Left colon (tissue), 2 donors: ENCODE results near the gene AP1S2. TPM values are rescaled to one million over a fixed set of nuclear protein-coding genes. Genes with fewer than 3 reads are reported as not detected.
A peak's percentile ranks its signal among the peaks of the same experiment; 100 is the strongest.
"Not testable (repeated sequence)": the region's sequence is repeated elsewhere in the genome, so short reads cannot be mapped to it uniquely, and the experiment has no call there.

Experiments used
- ATAC-seq: fragments of 200-7000 bp; cut with Tn5 transposase; one replicate; pipeline ENCODE4 v1.9.1; 2020; ENCODE audit warnings: mild to moderate bottlenecking, moderate library complexity
- DNase-seq, 2 donors: peaks; one replicate each; pipeline ENCODE4 v3.0.0-alpha.2; 2020
- intact Hi-C, 2 donors: fragments of 100-400 bp; cut with DNase I in 1 of 2; cut with micrococcal nuclease in 1 of 2; formaldehyde crosslinking; loops; one replicate each; pipeline versions ENCODE4 v1.11.2 to v1.14.0; 2022; cut with DNase I, micrococcal nuclease
- long read RNA-seq: library from polyadenylated mRNA; unstranded; transcript quantifications from one replicate; pipeline ENCODE4 v2.0.0, GENCODE V29; 2021
- total RNA-seq, 2 donors: library from RNA; stranded (reverse); fragmentation: NEBNext Ultra II Directional; extraction: Animal tissue kit (Norgen Biotek cat#: 25700); gene quantifications; one replicate each; pipeline ENCODE4 v1.2.1, GENCODE V29; 2021
- donor health status: DM: no; HTN: no; CAD: no.
- donor health status: DM: yes; HTN: yes; CAD: no.

Gene AP1S2
- 10 to 100 TPM in 1 of 2 donors, 1 to 10 TPM in 1; 9.2 to 23.7 TPM for total RNA-seq
- long read RNA-seq, transcript AP1S2-201 (5 exons, 2,237 nt), result major isoform, 7 of 13 reads
- long read RNA-seq, partial matches to known transcripts, result 0 of 13 reads
- long read RNA-seq, other reads (novel, unspliced or antisense), result 4 of 13 reads

DNA sequence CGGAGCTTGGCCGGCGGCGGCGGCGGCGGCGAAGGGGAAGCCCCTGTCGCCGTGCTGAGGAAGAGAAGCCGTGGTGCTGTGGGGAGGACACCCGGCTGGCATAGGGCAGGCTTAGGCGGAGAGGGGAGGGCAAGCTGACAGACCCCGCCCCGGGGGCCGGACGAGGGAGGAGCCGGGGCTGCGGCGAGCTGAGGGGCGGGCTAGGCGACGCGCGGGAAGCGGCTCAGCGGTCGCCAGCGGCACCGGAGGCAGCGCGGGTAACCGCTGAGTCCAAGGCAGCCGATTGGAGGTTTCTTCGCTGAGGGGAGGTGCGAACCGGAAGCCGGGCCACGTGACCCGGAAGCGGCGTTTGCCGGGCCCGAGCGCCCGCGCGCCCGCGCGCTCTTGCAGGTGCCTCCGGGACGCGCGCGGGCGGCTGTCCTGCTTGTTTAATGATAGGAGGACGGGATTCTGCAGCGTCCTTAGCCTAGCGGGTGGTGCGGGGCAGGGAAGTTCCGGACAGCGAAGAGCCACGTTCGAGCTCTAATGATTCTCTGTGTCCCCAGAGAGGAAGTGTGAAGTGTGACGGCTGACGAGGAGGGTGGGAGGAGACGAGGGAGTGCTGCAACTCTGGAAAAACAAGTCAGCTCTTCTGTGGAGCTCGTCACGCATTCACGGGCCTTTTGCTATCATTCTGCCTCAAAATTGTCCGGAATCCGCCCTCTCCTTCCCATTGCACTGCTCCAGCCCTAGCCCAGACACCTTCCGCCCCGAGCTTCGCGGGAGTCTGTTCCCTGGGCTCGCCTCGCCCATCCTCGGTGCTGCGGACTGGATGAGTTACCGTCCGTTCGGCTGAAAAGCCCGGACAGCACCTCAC is at the start of gene AP1S2:
Gene AP1S2 (minus strand): TSS at position 102 of the 856 bp plus-strand sequence. CDS start 2,289 bp downstream, outside the sequence.
- ATAC-seq, result peak; percentile 97
- intact Hi-C loops, result no loop called here

DNA sequence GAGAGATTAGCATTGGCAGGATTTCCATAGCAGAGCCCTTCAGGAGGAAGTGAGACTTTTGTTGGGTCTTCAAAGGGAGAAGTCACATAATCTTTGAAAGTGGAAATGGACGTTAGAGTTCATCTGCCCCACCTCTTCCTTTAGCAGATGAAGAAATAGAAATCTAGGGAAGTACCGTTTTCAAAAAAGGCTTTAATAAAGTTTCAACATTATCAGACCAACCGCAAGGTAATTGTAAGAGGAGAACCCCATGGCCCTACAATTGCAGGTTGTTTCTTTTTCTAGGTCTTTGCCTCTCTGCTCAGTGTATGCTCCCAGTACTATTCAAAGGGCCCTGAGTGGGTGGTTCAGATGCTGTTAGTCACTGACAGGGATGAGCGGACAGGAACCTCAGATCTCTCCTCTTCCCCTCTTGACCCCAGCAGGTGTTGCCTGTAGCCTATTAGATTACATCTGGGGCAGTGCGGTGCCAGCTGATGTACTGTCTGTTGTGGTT is 48.6 kb upstream of the AP1S2 start:
- intact Hi-C loops, result no loop called here
- DNase-seq (no peak), ATAC-seq (no peak)

More for the DNA sequence above, at the start of gene AP1S2:
- DNase-seq, result peak; percentile 96

DNA sequence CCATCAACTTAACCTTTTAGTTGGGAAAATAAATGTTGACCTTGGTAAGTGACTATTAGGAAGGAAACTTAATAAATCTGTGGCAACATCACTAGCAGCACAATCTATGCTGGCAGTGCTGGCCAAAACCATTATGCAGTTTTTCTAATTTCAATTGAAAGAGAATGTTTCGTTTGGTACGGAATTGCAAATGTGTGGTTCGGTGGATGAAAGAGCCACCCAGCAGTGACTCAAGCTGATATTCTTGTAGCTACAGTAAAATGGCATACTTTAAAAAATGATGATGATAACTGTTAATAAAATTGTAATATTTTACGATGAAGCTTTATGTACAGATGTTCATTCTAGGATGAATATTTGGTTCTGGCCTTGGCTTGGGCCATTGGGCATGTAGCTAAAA is 40.7 kb upstream of the AP1S2 start:
- intact Hi-C loops, result no loop called here
- no peak for ATAC-seq
- no peak for DNase-seq

DNA sequence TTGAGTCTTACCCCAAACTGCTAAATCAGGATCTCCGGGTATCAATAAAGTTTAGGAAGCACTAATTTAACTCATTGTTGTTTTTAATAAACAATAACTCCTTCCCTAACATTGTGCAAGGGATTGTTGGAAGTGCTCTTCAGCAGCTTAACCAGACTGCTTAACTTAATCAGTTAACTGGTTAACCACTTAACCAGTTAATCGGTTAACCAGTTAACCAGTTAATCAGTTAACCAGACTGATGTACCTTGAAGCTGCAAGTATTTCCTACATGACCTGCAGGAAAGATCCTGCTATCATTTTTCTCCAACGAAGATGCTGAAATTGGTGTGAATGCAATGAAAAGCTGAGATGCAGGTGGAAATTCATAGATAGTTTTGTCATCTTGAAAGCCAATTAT is 40.1 kb upstream of the AP1S2 start:
- intact Hi-C loops, result no loop called here
- DNase-seq (no peak), ATAC-seq (no peak)

DNA sequence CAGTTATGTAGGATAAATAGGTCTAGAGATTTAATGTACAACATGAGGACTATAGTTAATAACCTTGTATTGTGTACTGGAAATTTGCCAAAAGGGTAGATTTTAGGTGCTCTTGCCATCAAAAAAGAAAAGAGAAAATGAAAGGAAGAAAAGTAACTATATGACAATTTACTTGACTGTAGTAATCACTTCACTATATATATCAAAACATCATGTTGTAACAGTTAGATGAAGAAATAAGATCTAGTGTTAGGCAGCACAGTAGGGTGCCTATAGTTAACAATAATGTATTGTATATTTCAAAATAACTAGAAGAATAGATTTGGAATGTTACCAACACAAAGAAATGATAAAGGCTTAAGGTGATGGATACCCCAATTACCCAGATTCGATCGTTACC is 35.9 kb upstream of the AP1S2 start:
- ATAC-seq, result no peak
- intact Hi-C loops, result no loop called here
- no peak for DNase-seq

DNA sequence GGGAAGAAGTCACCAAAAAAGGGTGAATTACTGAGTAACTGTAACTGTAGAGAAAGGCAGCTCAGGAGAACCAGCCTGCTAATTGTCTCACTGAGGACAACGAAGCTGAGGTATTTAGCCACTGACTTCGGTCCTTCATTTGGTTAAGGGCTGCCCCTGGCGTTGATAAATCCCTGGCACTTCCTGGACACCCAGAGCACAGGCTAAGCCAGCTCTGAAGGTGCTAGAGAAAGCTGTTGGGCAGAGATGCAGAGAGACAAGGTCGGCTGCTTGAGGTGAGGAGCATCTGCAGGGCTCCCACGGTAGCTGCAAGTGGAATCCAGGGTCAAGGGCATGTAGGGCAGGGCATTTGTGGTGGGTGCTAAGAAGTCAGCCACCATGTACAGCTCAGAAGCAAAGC is 33.4 kb upstream of the AP1S2 start:
- no peak for DNase-seq
- ATAC-seq, result no peak
- intact Hi-C loops, result no loop called here

DNA sequence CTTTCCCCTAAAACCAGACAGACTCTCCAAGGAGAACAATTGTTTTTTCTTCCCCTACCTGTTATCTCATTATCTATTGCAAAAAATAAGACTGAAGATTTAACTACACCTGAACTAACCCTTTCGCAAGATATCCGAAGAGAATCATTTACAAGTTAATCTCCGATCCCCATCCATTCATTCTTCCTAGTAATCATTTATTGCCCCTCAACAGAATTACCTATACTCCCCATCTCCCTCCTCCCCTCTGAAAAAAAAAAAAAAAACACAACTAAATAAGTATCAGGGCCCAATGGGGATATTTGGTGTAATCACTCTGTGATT is 28.9 kb upstream of the AP1S2 start:
- ATAC-seq, result no peak

DNA sequence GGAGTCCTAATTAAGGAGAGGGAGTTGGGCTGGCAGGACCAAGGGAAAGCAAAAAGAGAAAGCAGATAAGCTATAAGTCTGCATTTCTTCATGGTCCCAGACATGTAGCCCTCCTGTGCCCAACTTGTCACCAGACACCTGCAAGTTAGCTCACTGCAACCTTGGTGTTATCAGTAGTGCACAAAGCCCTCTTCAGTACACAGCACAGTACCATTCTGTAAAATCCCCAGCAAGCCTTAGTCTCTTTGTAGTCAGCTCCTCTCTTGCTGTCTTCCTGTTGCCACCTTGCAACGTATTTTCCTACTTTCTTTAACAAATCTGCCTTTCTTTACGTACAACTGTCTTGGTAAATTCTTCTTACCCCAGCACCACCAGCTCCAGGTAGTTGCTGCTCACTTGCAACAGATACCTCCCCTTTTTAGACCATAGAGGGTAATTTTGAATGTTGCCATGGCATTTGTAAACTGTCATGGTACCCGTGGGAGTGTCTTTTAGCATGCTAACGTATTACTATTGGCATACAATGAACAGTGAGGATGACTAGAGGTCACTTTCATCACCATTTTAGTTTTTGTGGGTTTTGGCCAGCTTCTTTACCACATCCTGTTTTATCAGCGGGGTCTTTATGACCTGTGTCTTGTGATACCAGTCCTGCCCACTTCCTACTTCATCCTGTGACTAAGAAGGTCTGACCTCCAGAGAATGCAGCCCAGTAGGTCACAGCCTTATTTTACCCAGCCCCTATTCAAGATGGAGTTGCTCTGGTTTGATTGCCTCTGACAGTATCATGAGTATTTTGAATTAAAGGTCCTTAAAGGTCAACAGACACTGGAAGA is 28.3 kb upstream of the AP1S2 start:
- no peak for DNase-seq
- no peak for ATAC-seq
- intact Hi-C loops, result no loop called here

More for the DNA sequence above, 28.9 kb upstream of the AP1S2 start:
- no peak for DNase-seq
- intact Hi-C loops, result no loop called here

DNA sequence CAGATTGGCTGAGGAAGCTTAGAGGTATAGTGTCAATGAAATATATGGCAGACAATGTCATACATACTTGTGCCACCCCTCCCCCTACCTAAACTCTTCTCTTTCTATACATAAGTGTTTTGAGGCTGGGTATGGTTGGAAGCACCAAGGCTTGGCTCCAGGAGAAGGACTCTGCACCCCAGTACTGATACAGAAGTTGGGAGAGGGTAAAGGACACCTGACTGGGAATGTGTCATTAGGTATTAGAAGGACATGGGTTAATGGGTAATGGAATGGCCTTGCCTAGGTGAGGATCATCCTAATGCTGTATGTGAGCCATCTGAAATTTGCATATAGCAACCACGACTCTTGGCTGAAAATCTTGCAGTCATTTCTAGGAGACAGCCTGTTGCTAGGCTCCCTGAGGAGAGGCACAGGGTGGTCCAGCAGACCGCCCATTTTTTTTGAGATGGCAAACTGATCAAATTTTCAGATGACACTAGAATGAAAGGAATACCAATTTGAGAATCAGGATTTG is 26.8 kb upstream of the AP1S2 start:
- DNase-seq (no peak), ATAC-seq (no peak)
- intact Hi-C loops, result no loop called here

DNA sequence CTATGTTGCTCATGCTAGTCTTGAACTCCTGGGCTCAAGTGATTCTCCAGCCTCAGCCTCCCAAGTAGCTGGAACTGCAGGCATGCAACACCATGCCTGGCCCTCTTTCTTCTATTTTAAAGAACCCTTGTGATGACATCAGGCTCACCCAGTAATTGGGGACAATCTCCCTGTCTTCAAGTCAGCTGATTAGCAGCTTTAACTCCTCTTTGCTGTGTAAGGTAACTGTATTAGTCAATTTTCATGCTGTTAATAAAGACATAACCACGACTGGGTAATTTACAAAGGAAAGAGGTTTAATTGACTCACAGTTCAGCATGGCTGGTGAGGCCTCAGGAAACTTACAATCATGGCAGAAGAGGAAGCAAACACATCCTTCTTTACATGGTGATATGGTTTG is 23.3 kb upstream of the AP1S2 start:
- intact Hi-C loops, DNase-seq, ATAC-seq: not testable (repeated sequence)

DNA sequence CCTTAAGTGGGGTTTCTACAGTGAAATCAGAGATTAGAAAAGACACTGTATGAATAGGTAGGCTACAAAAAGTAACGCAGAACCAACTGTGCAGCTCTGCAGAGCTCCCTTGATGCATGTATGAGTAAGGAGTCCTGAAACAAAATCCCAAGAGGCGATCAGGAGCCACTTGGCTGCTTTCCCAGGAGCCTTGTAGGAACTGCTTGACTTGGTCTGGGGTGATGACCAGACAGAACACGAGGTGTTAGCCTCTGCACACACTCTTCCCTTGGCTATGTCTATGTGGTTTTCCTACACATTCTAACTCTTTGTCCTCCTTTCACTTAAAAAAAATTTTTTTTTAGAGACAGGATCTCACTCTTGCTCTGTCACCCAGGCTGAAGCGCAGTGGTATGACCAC is 22.8 kb upstream of the AP1S2 start:
- DNase-seq (no peak), ATAC-seq (no peak)
- intact Hi-C loops, result no loop called here

DNA sequence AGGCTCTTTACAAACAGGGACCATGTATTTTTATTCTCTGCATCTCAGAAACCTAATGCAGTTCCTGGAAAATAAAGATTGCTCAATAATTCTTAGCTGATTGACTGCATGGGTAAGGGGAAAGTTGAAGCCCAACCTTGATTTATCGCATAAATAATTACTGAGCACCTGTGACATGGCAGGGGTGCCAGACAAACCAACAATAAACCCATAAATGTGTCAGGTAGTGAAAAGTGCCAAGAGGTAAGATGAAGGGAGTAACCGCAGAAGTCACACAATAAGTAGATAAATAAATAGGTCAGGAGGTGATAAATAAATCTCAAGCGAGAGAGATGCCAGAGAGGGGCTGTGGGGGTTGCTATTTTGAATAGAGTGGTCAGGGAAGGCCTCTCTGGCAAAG is 20.1 kb upstream of the AP1S2 start:
- no peak for DNase-seq
- ATAC-seq, result no peak
- intact Hi-C loops, result no loop called here

DNA sequence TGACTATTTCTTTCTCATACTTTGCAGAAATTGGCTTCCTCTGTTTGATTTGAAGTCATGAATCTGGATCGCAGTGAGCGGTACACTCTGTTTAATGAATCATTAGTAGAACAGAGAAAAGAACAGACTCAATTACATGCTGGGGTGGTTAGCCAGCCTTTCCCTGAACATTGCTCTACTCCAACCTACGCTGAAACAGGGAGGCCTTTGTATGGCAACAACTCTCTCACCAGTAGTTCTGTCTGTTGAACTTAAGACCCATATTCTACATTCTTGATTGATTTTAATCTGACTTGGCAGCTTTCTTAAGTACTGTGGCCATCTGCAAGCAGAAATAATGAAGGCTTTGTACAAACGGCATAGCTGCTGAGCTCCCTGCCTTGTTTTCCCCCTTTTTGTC is 19.0 kb upstream of the AP1S2 start:
- intact Hi-C loops, result no loop called here
- ATAC-seq (no peak), DNase-seq (no peak)

DNA sequence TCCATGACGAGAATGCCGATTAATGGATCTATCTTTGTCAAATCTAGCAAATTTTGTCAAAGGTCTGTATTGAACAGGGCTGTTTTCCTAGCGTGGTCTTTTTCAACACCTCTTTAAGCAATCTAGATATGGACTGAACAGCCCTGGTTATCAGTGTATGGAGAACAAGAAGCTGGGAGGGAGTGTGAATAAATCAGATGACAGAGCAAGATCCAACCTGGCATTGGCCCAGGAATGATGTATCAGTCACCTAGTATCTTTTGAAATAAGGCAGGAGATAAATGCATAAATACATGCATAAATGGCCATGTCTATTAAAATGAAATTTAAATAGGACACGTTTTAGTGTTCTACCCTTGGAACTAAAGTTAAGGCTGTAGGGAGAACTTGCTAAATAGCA is 15.7 kb upstream of the AP1S2 start:
- DNase-seq (no peak), ATAC-seq (no peak)
- intact Hi-C loops, result no loop called here

DNA sequence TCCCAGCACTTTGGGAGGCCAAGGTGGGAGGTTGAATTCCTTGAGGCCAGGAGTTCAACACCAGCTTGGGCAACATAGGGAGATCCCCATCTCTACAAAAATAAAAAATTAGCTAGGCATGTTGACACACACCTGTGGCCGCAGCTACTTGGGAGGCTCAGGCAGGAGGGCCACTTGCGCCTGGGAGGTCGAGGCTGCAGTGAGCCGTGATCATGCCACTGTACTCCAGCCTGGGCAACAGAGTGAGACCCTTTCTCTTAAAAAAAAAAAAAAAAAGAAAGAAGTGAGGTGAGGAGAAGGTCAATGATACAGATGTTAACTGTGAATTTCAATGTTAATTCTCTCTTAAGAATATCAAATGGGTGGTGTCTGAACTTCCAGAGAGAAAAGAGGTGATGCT is 15.1 kb upstream of the AP1S2 start:
- DNase-seq (no peak), ATAC-seq (no peak)
- intact Hi-C loops, result no loop called here

DNA sequence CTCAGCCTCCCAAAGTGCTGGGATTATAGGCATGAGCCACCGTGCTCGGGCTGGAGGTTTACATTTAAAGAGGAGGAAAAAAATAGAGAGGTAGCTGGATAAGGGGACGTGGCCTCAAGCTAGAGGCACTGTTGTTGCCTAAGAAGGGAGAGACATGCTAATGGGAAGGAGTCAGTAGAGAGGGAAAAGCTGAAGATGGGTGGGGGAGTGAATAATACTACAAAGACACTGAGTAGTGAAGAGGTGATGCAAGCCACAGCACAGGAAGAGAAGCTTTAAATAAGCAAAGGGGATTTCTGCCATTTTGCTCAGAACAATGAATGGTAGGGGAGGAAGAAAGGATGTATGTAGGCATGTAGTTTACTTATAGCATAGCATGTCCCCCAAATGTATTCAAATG is 11.5 kb upstream of the AP1S2 start:
- no peak for ATAC-seq
- intact Hi-C loops, result no loop called here
- no peak for DNase-seq

DNA sequence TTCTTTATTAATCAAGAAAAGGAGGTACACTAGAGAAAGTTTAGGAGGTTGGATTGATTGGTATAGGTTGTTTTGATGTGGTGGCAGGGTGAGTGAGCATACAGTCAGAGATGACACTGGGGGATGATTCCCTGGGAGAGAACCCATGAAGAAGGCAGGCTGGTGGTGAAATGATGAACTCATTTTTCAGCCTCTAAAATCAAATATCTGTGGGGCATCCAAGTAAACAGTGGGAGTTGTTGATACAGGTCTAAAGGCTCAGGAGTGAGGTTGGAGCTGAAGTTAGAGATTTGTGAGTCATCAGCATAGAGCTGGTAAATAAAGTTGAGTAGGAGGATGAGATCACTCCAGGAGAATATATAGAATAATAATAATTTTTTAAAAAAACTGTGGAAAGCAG is 10.0 kb upstream of the AP1S2 start:
- DNase-seq (no peak), ATAC-seq (no peak)
- intact Hi-C loops, result no loop called here

DNA sequence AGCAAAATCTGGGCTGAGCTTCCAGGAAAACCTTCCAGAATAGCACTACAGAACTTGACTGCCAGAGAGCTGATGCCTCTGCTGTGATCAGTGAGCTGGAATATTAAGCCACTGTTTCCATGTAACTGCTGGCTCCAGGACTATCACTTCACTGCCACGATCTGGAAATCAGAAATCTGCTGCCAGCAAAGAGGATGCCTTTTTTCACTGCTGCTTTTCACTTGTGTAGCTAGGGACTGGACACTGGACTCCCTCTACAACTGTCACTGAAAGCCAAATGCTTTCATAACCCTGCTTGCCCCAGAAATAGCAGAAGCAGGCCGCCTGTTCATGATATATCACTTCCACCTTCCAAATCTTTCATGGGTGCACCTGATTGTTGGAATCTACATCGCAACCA is 9.4 kb upstream of the AP1S2 start:
- DNase-seq, result no peak
- intact Hi-C loops, result no loop called here
- ATAC-seq, result no peak

DNA sequence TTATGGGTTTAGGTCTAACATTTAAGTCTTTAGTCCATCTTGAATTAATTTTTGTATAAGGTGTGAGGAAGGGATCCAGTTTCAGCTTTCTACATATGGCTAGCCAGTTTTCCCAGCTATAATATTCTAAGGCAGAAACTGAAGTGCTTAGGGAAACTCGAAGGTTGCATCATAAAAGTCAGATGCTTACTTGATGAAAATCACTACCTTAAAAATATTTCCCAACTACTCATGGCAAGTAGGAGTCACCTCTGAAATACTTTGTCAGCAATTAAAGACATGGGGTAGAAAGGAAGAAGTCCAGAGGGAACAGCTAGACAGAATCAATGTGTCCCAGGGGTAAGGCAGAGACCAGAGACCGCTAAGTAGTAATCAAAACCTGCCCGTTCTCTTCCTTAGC is 6.3 kb upstream of the AP1S2 start:
- intact Hi-C loops, result no loop called here
- no peak for DNase-seq
- no peak for ATAC-seq

DNA sequence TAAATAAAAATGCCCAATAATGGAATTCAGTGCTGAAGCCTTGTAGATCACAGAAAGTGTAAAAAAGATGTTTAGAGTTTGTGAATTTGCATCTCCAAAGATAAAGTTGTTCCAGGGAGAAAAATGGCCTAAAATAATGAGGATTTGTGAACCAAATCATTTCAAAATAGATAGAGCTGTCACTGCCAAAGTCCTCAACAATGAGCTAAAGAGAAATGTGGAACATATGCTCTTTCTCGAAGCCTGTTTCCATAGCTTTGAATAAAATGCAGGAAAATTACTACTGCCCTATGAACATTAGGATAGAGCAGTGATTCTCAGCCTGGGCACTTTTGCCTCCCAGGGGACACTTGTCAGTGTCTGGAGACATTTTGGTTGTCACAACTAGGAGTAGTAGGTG is 3.4 kb upstream of the AP1S2 start:
- DNase-seq (no peak), ATAC-seq (no peak)
- intact Hi-C loops, result no loop called here
